HEK293T (cell line): ENCODE results near the gene SCLT1.

Source experiments
- ELF4 ChIP-seq: fragments of 450-650 bp; IDR thresholded peaks from 2 replicates; pipeline ENCODE4 v1.6.1; 2017; ENCODE audit warnings: antibody characterized with exemption
- FOXA1 ChIP-seq: fragments of 450-650 bp; IDR thresholded peaks from 2 replicates; pipeline ENCODE4 v1.6.1; 2016; ENCODE audit warnings: mild to moderate bottlenecking
- SP1 ChIP-seq: fragments of 450-650 bp; IDR thresholded peaks from 2 replicates; pipeline ENCODE4 v1.6.1; 2017

DNA sequence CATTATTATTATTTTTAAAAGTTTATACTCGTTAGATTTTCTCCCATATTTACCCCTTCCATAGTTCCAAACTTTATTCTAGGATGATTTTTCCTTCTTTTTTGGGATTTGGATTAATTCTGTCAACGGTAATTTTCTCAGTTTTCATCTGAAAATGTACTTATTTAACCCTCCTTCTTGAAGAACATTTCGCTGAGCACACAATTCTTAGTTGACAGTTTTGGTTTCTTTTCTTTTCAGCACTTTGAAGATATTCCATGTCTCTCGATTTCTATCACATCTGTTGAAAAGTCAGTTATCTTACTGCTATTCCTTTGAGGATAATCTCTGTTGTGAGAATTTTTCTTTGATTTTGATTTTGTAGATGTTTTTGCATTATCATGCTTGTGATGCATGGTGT lies 85.2 kb downstream of the SCLT1 start:
- TF ChIP-seq SP1 (no peak), FOXA1 (no peak), ELF4 (no peak)
